GM21717 (cell line): ENCODE measurements around the gene LTF.
"Not testable (repeated sequence)": the region's sequence is repeated elsewhere in the genome, so short reads cannot be mapped to it uniquely, and the experiment has no call there.

Experiments used
- ATAC-seq: cut with Tn5 transposase; IDR thresholded peaks from one replicate; pipeline ENCODE4 v1.9.1; 2021; ENCODE audit warnings: mild to moderate bottlenecking, moderate library complexity; ENCODE audit not compliant: unreplicated experiment

Gene LTF

DNA sequence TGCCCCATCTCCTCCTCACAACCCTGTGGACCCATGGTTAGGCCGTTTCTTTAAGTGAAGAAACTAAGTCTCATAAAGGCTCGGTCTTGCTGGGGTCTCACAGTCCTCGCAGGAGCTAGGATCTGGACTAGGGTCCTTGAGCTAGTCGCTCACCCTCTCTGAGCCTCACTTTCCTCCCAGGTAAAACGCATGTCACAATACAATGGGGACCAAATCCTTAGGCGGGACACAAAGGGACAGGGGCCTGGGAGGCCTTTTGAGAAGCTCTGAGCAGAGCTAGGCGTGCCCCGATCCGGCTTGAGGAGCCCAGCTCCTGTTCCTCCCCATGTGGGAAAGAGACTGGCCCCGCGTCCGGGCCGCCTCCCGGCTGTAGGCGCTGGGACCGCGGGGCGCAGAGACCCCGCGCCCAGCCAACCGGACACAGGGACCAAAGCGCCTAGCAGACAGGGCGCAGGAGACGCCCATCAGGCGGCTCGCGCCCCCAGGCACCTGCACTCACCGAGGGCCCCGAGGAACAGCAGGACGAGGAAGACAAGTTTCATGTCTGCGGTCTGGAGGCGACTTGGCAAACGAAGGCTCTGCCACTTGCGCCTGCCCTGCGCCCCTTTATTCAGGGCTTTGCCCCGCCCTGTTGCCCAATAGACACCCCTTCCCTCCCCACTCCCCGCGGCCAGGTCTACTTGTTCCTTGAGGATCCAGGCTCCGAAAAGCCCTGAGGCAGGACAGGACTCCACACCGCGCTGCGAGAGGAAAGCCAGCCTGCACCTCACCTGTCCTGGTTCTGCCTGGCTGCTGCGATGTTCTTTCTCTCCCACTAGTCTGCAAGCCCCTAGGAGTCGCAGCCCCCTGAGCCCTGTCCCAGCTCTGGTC is at the start of gene LTF:
Gene LTF (minus strand): TSS at position 580 of the 870 bp plus-strand sequence. CDS start 38 bp downstream, at position 542.
- no peak for ATAC-seq

DNA sequence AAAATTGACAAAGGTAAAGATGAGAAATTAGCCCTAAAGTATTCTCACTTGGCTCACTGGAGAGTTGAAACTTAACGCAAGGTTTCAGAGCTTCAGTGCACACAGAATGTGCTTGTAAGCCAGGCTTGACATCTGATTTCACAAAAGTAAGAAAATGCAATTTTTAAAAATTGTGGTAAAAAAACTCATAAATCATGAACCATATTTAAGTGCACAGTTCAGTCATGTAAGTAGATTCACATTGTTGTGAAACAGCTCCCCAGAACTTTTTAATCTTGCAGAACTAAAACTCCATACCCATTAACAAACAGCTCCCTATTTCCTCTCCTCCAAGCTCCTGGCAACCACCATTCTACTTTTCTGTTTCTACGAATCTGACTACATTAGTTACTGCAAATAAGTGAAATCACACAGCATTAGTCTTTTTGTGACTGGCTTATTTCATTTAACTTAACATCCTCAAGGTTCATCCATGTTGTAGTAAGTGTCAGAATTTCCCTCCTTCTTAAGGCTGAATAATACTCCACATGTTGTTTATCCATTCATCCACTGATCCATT is 47.6 kb upstream of the LTF start:
- no peak for ATAC-seq

DNA sequence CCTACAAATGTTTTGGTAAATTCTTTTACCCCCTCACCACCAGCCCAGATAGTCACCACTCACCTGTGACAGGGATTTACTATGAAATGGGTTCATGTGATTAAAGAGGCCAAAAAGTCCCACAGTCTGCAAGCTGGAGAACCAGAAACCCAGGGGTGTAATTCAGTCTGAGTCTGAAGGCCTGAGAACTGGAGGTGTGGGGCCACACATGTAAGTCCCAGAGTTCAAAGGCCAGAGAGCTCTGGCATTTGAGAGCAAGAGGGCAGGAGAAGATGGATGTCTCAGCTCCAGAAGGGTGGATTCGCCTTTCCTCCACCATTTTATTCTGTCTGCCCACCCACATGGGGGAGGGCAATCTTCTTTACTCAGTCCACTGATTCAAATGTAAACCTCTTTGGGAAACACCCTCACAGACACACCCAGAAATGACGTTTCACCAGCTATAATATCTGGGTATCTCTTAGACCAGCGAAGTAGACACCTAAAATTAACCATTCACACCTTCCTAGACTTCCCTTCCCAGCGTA is 45.0 kb upstream of the LTF start:
- no peak for ATAC-seq

DNA sequence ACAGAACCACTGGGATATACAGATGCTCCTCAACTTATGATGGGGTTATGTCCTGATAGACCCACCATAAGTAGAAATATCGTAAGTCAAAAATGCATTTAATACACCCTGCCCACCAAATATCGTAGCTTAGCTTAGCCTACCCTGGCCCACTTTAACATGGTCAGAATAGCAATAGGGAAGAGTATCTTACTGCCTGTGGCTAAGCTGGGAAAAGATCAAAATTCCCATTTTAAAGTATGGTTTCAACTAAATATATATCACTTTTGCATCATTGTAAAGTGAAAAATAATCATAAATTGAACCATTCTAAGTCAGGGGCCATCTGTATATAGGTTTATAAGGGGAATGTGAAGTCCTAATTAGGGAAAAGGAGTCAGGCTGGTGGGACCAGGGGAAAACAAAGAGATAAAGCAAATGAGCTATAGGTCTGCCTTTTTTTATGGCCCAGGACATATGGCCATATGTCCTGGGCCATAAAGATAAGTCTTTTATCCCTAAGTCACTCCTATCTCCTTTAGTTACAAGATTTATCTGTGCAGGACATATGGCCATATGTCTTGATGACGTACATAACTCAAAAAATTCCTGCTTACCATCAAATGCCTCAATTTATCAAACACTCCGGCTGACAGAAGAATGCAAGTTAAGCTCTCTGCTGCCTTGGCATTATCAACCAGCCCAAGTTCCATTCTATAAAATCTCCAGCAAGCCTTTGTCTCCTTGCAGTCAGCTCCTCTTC is 44.3 kb upstream of the LTF start:
- ATAC-seq: no peak

- ATAC-seq: no peak
Measured at GRCh38 chr3:46506526-46506925, 41.8 kb upstream of the LTF start.

DNA sequence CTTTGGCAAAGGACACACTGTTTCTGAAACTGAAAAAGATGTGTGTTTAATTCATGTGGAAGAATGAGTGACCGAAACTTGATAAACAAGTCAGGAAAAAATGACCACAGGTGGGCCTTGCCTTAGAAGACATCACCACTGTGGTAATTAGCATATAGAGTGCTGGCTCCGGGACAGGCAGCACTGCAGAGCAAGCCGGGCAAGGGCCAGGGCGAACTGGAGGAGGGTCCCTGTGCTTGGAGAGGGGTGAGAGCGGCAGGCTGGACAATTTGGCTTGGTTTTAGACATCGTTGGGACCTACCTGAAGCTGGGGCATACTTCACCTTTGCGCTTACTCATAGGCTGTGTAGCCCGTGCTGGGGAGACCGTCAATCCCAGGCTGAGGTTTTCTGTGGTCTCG is 41.2 kb upstream of the LTF start:
- ATAC-seq: no peak

- no peak for ATAC-seq
Measured at GRCh38 chr3:46504789-46505188, 40.1 kb upstream of the LTF start.

DNA sequence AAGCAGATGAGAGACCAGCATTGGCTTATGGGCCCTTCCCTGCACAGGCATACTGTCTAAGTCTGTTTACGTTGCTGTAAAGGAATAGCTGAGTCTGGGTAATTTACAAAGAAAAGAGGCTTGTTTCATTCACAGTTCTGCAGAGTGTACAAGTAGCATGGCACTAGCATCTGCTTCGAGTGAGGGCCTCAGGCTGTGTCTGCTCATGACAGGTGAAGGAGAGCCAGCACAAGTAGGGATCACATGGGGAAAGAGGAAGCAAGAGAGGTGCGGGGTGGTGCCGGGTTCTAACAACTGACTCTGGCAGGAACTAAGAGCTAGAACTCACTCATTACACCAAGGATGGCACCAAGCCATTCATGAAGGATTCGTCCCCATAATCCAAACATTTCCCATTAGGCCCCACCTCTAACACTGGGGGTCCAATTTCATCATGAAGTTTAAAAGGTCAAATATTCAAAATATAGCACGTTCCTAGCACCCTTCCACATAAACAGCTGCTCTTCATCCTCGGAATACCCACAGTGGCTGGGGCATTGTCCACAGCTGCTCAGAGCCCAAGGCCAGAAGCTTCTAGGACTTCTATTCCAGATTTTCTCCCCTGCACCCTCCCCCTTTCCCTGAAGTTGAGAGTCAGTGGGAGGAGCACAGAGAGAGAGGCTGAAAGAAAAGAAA is 38.6 kb upstream of the LTF start:
- ATAC-seq: no peak

DNA sequence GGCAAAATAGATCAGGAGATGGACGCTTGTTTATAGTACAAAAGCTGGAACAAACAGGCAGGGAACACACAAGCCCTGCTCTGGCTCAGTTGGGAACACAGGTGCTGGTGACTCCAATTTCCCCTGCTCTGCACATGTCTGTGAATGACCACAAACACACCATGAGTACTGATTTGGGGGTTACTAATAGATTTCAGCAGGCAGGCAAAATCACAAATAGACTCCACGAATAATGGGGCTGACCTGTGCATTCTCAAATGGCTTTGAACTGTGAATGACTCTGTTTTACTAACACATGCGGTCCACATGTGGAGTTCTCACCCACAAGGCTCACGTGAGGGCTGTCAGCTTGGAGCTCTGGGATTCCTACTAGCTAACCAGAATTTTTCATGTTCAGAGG is 37.0 kb upstream of the LTF start:
- ATAC-seq: no peak

GRCh38 chr3:46500656-46501635 is 36.2 kb upstream of the LTF start:
- ATAC-seq: no peak

- ATAC-seq: no peak
Measured at GRCh38 chr3:46498916-46499519, 34.3 kb upstream of the LTF start.

- ATAC-seq: no peak
Measured at GRCh38 chr3:46497556-46498265, 33.0 kb upstream of the LTF start, which contains the start of gene RTP3. Gene RTP3, plus strand, starts transcription at chr3:46497976. Its CDS starts 87 bp downstream, at chr3:46498063.

- ATAC-seq: no peak
Measured at GRCh38 chr3:46496746-46497555, 32.2 kb upstream of the LTF start.

DNA sequence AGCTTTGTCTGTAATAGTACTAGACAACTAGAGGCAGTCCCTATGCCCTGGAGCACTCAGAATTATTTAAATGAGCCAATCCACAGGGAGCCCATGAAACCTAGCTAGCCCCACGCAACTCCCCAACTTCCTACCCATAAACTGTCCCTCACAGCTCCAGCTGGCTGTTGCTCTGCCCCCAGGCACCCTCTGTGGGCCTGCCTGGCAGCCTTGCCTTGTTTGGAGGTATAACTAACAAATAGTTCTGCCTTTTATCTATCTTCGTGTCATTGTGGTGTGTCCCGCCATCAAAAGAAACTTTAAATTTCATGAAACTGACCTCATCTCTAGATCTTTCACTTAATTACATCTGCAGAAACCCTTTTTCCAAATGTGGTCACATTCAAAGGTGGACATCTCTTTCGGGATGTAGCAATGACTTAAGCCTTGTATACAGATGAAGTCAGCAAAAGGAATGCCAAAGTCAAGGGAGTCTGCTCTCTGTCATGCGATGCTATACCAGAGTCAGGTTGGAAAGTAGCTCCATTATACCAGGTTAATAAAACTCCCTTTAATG is 31.3 kb upstream of the LTF start:
- ATAC-seq: no peak

DNA sequence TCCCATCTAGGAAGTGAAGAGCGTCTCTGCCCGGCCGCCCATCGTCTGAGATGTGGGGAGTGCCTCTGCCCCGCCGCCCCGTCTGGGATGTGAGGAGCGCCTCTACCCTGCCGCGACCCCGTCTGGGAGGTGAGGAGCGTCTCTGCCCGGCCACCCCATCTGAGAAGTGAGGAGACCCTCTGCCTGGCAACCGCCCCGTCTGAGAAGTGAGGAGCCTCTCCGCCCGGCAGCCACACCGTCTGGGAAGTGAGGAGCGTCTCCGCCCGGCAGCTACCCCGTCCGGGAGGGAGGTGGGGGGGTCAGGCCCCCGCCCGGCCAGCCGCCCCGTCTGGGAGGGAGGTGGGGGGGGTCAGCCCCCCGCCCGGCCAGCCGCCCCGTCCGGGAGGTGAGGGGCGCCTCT is 29.8 kb upstream of the LTF start:
- ATAC-seq: not testable (repeated sequence)

DNA sequence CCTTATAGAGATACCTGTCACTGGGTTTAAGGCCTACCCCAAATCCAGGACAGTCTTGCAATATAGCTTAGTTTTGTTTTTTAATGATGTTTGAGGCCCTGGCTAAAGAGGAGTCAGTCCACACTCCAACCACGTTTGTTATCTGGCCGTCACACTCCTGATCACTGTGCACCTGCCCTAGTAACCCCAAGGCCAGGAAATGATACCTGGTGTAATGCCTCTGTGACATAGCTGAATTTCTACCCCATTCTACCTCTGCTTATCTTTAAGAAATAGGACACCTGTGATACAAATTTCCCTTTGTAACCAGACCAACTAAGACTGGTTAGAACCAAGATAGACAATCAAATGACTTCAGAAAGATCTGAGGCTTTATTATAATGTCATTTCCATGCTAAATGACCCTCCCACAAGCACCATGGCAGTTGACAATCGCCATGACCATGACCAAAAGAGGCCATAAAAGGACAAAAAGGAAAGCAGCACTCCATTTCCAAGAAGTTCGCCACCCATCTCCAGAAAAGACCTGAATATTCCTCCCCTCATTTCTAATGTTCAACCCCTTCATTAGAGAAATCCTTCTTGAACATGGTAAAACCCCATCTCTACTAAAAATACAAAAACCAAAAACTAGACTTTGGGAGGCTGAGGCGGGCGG is 28.3 kb upstream of the LTF start:
- no peak for ATAC-seq
